Right cardiac atrium (tissue), 5 donors: ENCODE measurements around the gene EYS. TPM values are rescaled to one million over a fixed set of nuclear protein-coding genes. Genes with fewer than 3 reads are reported as not detected.
"Not testable (repeated sequence)": the region's sequence is repeated elsewhere in the genome, so short reads cannot be mapped to it uniquely, and the experiment has no call there.

ENCODE experiments used
- ATAC-seq, 2 donors: fragments of 200-7000 bp; cut with Tn5 transposase; one replicate each; pipeline versions ENCODE4 v1.8.0 to v1.9.1; 2020; ENCODE audit warnings: moderate library complexity in 2 of 2, mild to moderate bottlenecking in 1 of 2
- DNase-seq, 3 donors: peaks; one replicate each; pipeline ENCODE4 v3.0.0-alpha.2; 2020
- H3K27ac ChIP-seq: one replicate; pipeline ENCODE4 v1.5.1; 2013; ENCODE audit warnings: mild to moderate bottlenecking, low read length, control low read depth, moderate library complexity
- H3K27me3 ChIP-seq: one replicate; pipeline ENCODE4 v1.6.1; 2013; ENCODE audit not compliant: control insufficient read depth, insufficient read depth
- H3K4me1 ChIP-seq: one replicate; pipeline ENCODE4 v1.6.1; 2013; ENCODE audit warnings: low read length; ENCODE audit not compliant: control insufficient read depth, insufficient read depth
- H3K4me3 ChIP-seq: one replicate; pipeline ENCODE4 v1.5.1; 2013; ENCODE audit warnings: low read length, control low read depth
- H3K9me3 ChIP-seq: one replicate; pipeline ENCODE4 v1.6.1; 2013; ENCODE audit warnings: low read length; ENCODE audit not compliant: control insufficient read depth
- WGBS: extraction: QIAGEN DNeasy Blood & Tissue Kit; methylation state at CpG from one replicate; pipeline ENCODE4 v1.1.7; 2013; 5-methylcytosine and 5-hydroxymethylcytosine counted together
- intact Hi-C, 4 donors: fragments of 100-400 bp; cut with DNase I; formaldehyde crosslinking; loops; one replicate each; pipeline versions ENCODE4 v1.11.0 to v1.14.0; 2022 to 2023
- polyA plus RNA-seq: library from polyadenylated mRNA; stranded (reverse); fragments of 200-250 nt; gene quantifications from one replicate; pipeline ENCODE4 v1.2.3, GENCODE V29; 2013
- total RNA-seq, 4 donors: library from RNA; stranded (reverse); fragmentation: NEBNext Ultra II Directional; extraction: Animal tissue kit (Norgen Biotek cat#: 25700); gene quantifications; one replicate each; pipeline ENCODE4 v1.2.1, GENCODE V29; 2021
- donor health status: healthy with polysubstance abuse.
- donor health status: DM: no; HTN: yes; CAD: no.
- donor health status: DM: no; HTN: no; CAD: no.
- donor health status: DM: no; HTN: yes; CAD: no; lungs with severe emphysema.
- donor health status: DM: yes; HTN: yes; CAD: no.

Gene EYS
- total and polyA plus RNA-seq, 5 donors = 0.02 to 0.24 (median 0.06) TPM; not detected in 2

DNA sequence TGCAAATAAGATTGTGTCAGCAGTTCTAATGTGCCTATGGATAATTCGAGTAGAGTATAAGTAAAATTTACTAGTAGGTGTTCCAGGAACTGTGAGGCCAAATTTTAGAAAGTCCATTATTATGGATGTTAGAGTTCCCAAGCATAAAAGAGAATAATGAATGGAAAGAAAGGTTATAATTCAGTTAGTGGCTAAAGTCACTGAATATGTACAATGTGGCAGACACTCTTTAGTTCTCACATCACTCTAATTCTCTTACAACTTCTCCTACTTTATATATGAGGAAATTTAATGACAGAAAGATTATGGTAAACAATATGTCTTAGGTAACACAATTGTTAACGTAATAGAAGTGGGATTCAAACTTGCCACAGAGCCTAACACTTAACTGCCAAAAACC lies 75.3 kb downstream of the EYS start:
- Histone ChIP-seq H3K4me1 (no peaks in the 10 kb centered on the region), H3K4me3 (no peak overlapping the region), H3K9me3 (no peaks in the 10 kb centered on the region), H3K27me3 (no peaks in the 10 kb centered on the region), H3K27ac (no peak overlapping the region)
- DNase-seq (no peak), ATAC-seq (no peak)
- 78% methylated on average over 2 of the region's 2 CpGs for WGBS
- intact Hi-C loops = no loop called here

DNA sequence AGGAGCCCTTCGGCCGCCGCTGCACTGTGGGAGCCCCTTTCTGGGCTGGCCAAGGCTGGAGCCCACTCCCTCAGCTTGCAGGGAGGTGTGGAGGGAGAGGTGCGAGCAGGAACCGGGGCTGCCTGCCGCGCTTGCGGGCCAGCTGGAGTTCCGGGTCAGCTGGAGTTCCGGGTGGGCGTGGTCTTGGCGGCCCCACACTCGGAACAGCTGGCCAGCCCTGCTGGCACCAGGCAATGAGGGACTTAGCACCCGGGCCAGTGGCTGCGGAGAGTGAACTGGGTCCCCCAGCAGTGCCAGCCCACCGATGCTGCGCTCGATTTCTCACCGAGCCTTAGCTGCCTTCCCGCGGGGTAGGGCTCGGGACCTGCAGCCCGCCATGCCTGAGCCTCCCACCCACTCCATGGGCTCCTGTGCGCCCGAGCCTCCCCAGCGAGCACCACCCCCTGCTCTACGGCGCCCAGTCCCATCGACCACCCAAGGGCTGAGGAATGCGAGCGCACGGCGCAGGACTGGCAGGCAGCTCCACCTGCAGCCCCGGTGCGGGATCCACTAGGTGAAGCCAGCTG lies 79.5 kb downstream of the EYS start:
- H3K4me1 ChIP-seq, H3K27me3 ChIP-seq, intact Hi-C loops, ATAC-seq, H3K27ac ChIP-seq, H3K4me3 ChIP-seq, H3K9me3 ChIP-seq: not testable (repeated sequence)
- 94% methylated on average over 33 of the region's 35 CpGs for WGBS
- peak in 2 of 3 donors; percentile 9 to 38 for DNase-seq

DNA sequence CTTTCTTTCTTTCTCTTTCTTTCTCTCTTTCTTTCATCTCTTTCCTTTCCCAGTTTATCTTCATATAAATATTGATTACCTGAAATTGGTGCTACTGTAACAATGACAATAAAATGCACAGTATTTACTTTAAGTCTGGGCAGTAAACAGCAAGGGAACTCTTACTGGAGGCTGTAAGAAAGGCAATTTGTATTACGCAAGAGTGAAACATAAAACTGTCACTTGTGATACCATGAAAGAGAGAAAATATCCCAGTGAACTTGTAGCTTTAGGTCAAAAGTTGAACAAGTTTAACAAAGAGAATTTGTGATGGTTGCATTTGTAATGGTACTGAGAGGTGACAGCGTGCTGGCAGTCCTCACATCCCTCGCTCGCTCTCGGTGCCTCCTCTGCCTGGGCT lies 80.0 kb downstream of the EYS start:
- Histone ChIP-seq H3K4me1 (no peaks in the 10 kb centered on the region), H3K27ac (no peak overlapping the region), H3K4me3 (no peak overlapping the region), H3K27me3 (no peaks in the 10 kb centered on the region), H3K9me3 (no peaks in the 10 kb centered on the region)
- WGBS = 83% methylated on average over 5 of the region's 5 CpGs
- intact Hi-C loops = no loop called here
- DNase-seq (no peak), ATAC-seq (no peak)

DNA sequence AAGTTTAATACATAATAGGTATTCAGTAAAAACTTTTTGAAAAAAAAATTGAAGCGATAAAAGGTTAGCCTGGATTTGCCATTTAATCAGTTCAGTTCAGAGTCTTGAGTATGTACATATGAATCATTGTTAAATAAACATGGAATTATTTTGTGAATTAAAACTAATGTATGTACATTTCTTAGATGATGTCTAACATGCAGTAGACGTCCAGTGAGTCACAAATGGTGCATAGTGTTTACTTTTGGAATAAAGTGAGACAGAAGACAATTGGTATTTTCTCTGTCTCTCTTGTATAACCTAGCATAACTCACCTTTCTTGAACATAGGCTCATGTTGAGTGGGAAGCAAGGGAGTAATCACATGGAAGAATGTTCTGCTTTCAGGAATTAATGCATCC lies 83.5 kb downstream of the EYS start:
- 69% methylated on average over 2 of the region's 2 CpGs for WGBS
- no peak overlapping the region for H3K4me3 ChIP-seq
- no peak for DNase-seq
- intact Hi-C loops = no loop called here
- H3K9me3 ChIP-seq = no peaks in the 10 kb centered on the region
- H3K4me1 ChIP-seq = no peaks in the 10 kb centered on the region
- no peaks in the 10 kb centered on the region for H3K27me3 ChIP-seq
- H3K27ac ChIP-seq = no peak overlapping the region
- ATAC-seq = no peak

DNA sequence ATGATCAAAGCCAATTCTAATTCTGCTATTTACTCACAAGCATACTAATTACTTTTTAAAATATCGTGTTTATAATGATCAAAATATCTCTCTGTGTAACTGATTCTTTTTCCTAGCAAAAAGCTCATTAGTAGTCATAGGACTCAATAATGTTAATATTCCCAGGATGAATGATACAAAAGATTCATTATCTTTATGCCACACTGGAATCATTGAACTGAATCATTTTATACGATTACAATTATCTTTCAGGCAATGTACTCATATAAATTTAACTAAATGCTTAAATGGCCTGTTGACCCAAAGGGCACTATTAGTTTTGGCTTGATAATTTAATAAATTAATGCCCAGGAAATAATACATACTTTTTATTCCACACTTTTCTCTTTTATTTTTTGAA lies 96.3 kb downstream of the EYS start:
- Histone ChIP-seq H3K4me3 (no peak overlapping the region), H3K9me3 (no peaks in the 10 kb centered on the region), H3K27me3 (no peaks in the 10 kb centered on the region), H3K27ac (no peak overlapping the region), H3K4me1 (no peaks in the 10 kb centered on the region)
- no peak for ATAC-seq
- intact Hi-C loops = no loop called here
- WGBS = 79% methylated on average over 2 of the region's 2 CpGs
- no peak for DNase-seq

DNA sequence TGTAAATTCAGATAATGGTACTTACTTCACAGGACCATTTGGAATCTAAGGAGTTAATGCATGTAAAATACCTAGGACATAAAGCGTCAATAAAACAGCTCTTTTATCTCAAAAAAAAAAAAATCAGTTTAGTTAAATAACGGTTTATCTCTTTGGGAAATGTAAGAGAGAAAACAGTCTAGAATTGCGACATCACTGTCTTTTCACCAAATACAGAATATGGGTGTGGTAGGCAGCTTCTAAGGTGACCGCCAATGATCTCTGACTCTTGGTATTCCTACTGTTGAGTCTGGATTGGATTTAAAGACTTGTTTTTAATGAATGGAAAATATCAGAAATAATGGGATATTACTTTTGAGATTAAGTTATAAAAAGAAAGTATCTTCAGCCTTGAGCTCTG lies 111.5 kb downstream of the EYS start:
- no peak overlapping the region for H3K27ac ChIP-seq
- H3K4me3 ChIP-seq = no peak overlapping the region
- WGBS = 77% methylated on average over 4 of the region's 4 CpGs
- no peak for DNase-seq
- H3K4me1 ChIP-seq = no peaks in the 10 kb centered on the region
- H3K27me3 ChIP-seq = no peaks in the 10 kb centered on the region
- H3K9me3 ChIP-seq = no peaks in the 10 kb centered on the region
- ATAC-seq = no peak
- intact Hi-C loops = no loop called here

DNA sequence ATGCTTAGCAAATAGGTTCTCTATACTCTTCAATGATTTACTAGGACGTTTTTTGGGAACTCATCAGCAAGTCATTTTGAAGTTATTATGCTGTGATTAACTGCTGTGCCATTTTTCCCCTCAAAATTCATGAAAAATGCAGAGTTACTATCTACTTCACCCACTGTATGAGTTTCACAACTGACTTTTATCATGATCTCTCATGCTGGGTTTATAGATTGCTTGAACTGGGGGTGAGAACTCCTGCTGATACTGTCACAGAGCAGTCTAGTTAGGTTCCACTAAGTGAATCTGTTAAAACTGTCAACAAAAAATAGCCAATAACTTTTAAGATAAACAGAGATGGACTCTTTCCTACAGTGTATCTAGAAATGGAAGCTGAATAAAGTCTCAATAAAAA lies 136.7 kb downstream of the EYS start:
- Histone ChIP-seq H3K9me3 (no peaks in the 10 kb centered on the region), H3K27me3 (no peaks in the 10 kb centered on the region), H3K27ac (no peak overlapping the region), H3K4me3 (no peak overlapping the region), H3K4me1 (no peaks in the 10 kb centered on the region)
- no peak for ATAC-seq
- WGBS = 39% methylated on average over 1 of the region's 1 CpG
- intact Hi-C loops = no loop called here
- DNase-seq = no peak

DNA sequence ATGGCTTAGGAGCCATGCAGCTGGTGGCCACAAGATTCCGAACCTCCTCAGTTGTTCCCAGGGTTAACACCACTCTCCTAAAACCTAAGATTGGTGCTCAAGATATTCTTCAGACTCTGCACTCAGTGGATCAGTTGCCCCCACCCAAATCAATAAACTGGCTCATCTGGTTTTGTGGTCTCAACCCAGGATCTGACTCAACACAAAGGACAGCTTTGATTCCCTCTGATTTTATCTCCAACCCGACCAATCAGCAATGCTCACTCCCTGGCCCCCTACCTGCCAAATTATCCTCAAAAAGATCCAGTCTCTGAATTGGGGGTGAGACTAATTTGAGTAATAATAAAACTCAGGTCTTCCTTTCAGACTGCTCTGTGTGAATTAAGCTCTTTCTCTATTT lies 137.5 kb downstream of the EYS start:
- Histone ChIP-seq H3K4me3 (no peak overlapping the region), H3K27me3 (no peaks in the 10 kb centered on the region), H3K27ac (no peak overlapping the region), H3K4me1 (no peaks in the 10 kb centered on the region), H3K9me3 (no peaks in the 10 kb centered on the region)
- intact Hi-C loops = no loop called here
- ATAC-seq (no peak), DNase-seq (no peak)
- WGBS = 82% methylated on average over 2 of the region's 2 CpGs

DNA sequence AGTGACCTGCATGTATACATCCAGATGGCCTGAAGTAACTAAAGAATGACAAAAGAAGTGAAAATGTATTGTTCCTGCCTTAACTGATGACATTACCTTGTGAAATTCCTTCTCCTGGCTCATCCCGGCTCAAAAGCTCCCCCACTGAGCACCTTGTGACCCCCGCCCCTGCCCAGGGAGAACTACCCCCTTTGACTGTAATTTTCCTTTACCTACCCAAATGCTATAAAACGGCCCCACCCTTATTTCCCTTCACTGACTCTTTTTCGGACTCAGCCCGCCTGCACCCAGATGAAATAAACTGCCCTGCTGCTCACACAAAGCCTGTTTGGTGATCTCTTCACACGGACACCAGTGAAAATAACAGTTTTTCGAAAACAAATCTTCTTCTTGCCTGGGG lies 138.0 kb downstream of the EYS start:
- H3K27me3 ChIP-seq, DNase-seq, H3K27ac ChIP-seq, intact Hi-C loops, H3K4me3 ChIP-seq, H3K4me1 ChIP-seq, ATAC-seq, H3K9me3 ChIP-seq: not testable (repeated sequence)
- WGBS = 76% methylated on average over 7 of the region's 7 CpGs

DNA sequence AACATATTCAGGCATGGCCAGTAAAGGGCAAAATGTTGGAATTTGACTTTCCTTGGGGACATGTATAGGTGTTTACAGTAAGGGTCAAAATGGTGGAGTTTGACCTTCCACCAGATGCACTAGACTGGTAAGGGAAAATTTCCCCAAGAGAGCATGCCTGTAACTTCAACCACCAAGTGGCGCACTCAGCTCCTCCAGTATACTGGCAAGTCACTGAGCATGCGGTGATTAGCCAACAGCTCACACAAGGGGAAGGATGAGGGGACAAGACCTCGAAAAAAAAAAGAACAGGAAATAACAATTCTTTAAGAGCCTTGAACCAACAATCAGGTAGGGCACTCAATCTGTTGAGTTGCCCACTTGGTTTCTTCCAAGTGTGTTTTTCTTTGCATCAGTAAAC lies 140.9 kb downstream of the EYS start:
- Histone ChIP-seq H3K27me3 (no peaks in the 10 kb centered on the region), H3K9me3 (no peaks in the 10 kb centered on the region), H3K27ac (no peak overlapping the region), H3K4me1 (no peaks in the 10 kb centered on the region), H3K4me3 (no peak overlapping the region)
- no peak for ATAC-seq
- WGBS = 94% methylated on average over 3 of the region's 3 CpGs
- no peak for DNase-seq
- intact Hi-C loops = no loop called here

DNA sequence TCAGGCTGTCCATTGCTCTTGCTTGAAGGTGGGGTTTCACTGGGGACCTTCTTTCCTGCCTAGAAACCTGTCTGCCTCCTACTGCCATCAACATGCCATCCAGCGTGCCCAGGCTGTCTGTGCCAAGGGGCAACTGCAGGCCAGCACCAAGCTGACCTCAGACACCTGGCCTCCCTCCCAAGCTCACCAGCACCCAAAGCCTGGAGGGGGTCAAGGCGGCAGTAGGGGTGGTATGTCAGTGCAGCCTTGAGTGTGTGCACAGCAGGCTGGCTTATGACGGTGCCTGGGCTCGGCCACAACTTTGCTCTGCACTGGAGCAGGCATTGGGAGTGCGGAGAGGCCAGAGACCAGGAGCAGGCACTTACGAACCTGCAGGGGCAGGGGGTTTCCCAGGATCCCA lies 149.0 kb downstream of the EYS start:
- intact Hi-C loops = no loop called here
- WGBS = 87% methylated on average over 6 of the region's 6 CpGs
- no peak overlapping the region for H3K27ac ChIP-seq
- no peaks in the 10 kb centered on the region for H3K9me3 ChIP-seq
- DNase-seq = no peak
- H3K4me1 ChIP-seq = no peaks in the 10 kb centered on the region
- H3K4me3 ChIP-seq = no peak overlapping the region
- H3K27me3 ChIP-seq = no peaks in the 10 kb centered on the region
- ATAC-seq = no peak

DNA sequence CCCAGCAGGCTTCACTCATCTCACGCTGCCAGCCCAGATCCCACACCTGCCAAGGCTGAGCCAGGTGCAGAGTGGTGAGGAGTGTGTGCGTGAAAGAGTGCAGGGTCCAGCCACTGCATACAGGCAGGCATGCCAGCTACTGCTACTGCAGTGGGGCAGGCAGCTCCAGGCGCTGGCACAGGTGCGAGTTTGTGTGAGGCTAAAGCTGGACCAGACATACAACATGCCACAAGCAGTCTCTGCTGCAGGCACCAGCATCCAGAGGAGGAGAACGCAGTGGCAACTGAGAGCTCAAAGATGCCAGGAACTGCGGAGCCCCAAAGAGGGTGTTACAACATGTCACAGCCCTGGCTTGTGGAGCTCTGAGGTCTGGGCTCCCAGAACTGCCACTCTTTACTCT lies 149.8 kb downstream of the EYS start:
- no peak for ATAC-seq
- 80% methylated on average over 6 of the region's 6 CpGs for WGBS

More for the DNA sequence above, 149.8 kb downstream of the EYS start:
- Histone ChIP-seq H3K9me3 (no peaks in the 10 kb centered on the region), H3K4me1 (no peaks in the 10 kb centered on the region), H3K27me3 (no peaks in the 10 kb centered on the region), H3K4me3 (no peak overlapping the region), H3K27ac (no peak overlapping the region)
- intact Hi-C loops = no loop called here
- DNase-seq = no peak
